ENCODE data around the gene PRCD. TPM values are rescaled to one million over a fixed set of nuclear protein-coding genes. Genes with fewer than 3 reads are reported as not detected.

PRCD gene
- total and polyA plus RNA-seq, 5 donors, result 6.1 to 11.6 (median 10.2) TPM

DNA sequence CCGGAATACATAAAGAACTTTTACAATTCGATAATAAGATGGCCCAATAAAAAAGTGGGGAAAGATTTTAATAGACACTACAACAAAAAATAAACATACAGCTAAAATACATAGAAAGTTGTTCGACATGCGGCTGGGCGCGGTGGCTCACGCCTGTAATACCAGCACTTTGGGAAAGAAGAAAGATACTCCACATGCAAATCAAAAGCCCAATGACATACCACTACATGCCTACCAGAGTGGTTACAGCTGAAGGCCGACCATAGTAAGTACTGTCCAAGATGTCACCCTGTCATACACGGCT, 9.3 kb downstream of the PRCD start:
- Histone ChIP-seq H3K4me1 (ENCODE audit: control insufficient read depth, insufficient read depth, low read length) (peaks cover 24% of the 10 kb centered on the region), H3K27ac (ENCODE audit: low read length) (no peak overlapping the region)
- WGBS, result 89% methylated on average over 9 of the region's 9 CpGs

DNA sequence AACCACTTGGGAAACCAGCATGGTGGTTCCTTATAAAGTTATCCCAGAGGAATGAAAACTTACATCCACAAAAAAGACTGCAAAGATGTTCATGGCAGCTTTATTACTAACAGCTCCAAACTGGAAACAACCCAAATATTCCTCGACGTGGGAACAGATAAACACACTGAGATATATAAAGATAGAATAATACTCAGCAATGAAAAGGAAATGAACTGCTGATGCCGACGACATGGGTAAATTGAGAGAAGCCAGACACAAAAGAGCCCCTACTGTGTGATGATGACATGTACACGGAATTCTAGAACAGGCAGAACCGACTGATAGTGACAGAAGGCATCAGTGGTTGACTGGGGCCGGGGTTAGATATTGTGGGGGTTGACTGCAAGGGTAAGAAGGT, 9.7 kb downstream of the PRCD start:
- H3K27me3 ChIP-seq (ENCODE audit: control insufficient read depth, insufficient read depth), result no peaks in the 10 kb centered on the region
- peaks cover 20% of the 10 kb centered on the region for H3K4me1 ChIP-seq (ENCODE audit: control insufficient read depth, insufficient read depth, low read length)
- DNase-seq (no peak), ATAC-seq (no peak)
- no peaks in the 10 kb centered on the region for H3K9me3 ChIP-seq (ENCODE audit: control insufficient read depth, low read length)
- no peak overlapping the region for H3K4me3 ChIP-seq (ENCODE audit: low read length)
- WGBS, result 69% methylated on average over 7 of the region's 7 CpGs
- intact Hi-C loops (cut with DNase I), result no loop called here
- no peak overlapping the region for H3K27ac ChIP-seq (ENCODE audit: low read length)

More for the DNA sequence above, 9.3 kb downstream of the PRCD start:
- Histone ChIP-seq H3K27me3 (ENCODE audit: control insufficient read depth, insufficient read depth) (no peaks in the 10 kb centered on the region), H3K4me3 (ENCODE audit: low read length) (no peak overlapping the region), H3K9me3 (ENCODE audit: control insufficient read depth, low read length) (no peaks in the 10 kb centered on the region)
- peak in 1 of 3 donors; percentile 14 for DNase-seq
- no peak for ATAC-seq
- intact Hi-C loops (cut with DNase I), result no loop called here

DNA sequence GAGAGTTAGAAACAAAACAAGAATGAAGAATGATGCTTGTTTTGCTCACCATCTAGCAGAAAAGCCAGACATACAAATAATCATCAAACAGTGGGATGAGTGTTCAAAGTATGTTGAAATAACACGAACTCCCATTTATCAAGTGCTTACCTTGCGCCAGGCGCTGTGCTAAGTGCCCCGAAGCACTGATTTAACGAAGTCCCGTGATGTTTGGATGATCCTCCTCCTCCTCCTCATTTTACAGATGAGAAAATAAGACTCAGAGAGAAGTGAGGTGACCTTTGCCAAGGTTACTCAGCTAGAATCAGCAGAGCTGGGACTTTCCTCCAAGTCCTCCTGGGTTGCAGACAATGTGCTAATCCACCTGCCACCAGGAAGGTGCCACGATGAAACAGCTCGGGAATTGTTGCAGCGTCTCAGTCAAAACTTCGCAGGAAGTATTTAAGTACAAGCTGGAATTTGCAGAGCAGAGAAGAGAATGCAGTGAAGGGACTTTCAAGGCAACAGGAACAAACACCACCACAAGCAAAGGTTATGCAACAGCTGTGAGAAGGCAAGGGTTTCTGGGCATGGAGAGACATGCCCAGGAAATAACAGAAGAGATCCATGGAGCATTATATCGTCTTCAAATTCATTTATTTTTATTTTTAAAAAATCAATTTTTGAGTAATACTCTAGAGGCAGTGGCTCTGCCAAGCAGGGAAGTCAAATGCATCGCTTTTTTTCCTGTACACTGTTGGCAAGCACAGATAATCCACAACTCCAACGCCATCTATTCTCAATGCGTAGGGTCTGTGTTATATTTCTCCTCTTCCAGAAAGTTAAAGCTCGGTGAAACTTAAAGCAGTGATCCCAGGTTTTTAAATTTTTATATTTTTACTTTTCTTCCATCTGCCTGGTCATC, 11.1 kb downstream of the PRCD start:
- no peak for ATAC-seq
- H3K9me3 ChIP-seq (ENCODE audit: control insufficient read depth, low read length), result no peaks in the 10 kb centered on the region
- intact Hi-C loops (cut with DNase I), result loop anchor here in 1 of 4 donors (10.0 kb wide), 1 partner anchor 164 kb away; the partner anchor contains the start of gene MXRA7

GRCh38 chr17:76551685-76552084, 11.8 kb downstream of the PRCD start:
- H3K27me3 ChIP-seq (ENCODE audit: control insufficient read depth, insufficient read depth), result no peaks in the 10 kb centered on the region
- no peaks in the 10 kb centered on the region for H3K9me3 ChIP-seq (ENCODE audit: control insufficient read depth, low read length)
- H3K27ac ChIP-seq (ENCODE audit: low read length), result no peak overlapping the region
- peaks cover 12% of the 10 kb centered on the region for H3K4me1 ChIP-seq (ENCODE audit: control insufficient read depth, insufficient read depth, low read length)
- whole genome bisulfite sequencing, result 89% methylated on average over 4 of the region's 4 CpGs
- ATAC-seq (no peak), DNase-seq (no peak)
- intact Hi-C loops (cut with DNase I), result loop anchor here in 1 of 4 donors (10.0 kb wide), 1 partner anchor 163 kb away; the partner anchor contains the start of gene MXRA7
- H3K4me3 ChIP-seq (ENCODE audit: low read length), result no peak overlapping the region

More for the DNA sequence above, 11.1 kb downstream of the PRCD start:
- Histone ChIP-seq H3K4me1 (ENCODE audit: control insufficient read depth, insufficient read depth, low read length) (peaks cover 11% of the 10 kb centered on the region), H3K4me3 (ENCODE audit: low read length) (no peak overlapping the region), H3K27me3 (ENCODE audit: control insufficient read depth, insufficient read depth) (no peaks in the 10 kb centered on the region), H3K27ac (ENCODE audit: low read length) (no peak overlapping the region)
- DNase-seq, result no peak
- 67% methylated on average over 15 of the region's 15 CpGs for WGBS

DNA sequence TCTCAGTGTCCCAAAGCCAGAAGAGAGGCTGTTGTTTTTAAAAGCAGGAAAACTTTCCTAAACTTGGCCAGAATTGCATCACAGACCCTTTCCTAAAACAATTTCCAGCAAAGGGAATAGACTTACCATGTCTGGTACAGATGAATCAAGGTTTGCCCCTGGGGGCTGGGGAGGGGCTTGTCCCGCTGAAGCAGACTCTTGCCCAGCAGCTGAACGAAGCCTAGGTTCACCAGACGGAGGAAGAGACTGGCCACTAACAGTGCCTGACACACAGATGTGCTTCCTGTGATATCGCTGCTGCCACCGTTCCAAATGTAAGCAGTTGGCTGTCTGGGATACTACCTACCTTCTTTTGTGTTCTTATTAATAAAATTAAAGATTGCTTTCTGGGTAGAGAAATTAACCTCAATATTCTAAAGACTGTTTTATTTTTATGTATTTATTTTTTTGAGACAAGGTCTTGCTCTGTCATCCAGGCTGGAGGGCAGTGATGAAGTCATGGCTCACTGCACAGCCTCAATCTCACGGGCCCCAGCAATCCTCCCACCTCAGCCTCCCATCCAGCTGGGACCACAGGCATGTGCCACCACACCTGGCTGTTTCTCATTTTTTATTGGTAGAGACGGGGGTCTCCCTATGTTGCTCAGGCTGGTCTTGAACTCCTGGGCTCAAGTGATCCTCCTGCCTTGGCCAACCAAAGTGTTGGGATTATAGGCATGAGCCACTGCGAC, 13.5 kb downstream of the PRCD start:
- Histone ChIP-seq H3K9me3 (ENCODE audit: control insufficient read depth, low read length) (no peaks in the 10 kb centered on the region), H3K27me3 (ENCODE audit: control insufficient read depth, insufficient read depth) (no peaks in the 10 kb centered on the region), H3K4me1 (ENCODE audit: control insufficient read depth, insufficient read depth, low read length) (peaks cover 6% of the 10 kb centered on the region), H3K4me3 (ENCODE audit: low read length) (no peak overlapping the region), H3K27ac (ENCODE audit: low read length) (peak overlapping the region; percentile 54)
- intact Hi-C loops (cut with DNase I), result loop anchor here in 1 of 4 donors (10.0 kb wide), 1 partner anchor 161 kb away; the partner anchor contains the start of gene MXRA7
- 78% methylated on average over 8 of the region's 8 CpGs for WGBS
- no peak for ATAC-seq
- no peak for DNase-seq

DNA sequence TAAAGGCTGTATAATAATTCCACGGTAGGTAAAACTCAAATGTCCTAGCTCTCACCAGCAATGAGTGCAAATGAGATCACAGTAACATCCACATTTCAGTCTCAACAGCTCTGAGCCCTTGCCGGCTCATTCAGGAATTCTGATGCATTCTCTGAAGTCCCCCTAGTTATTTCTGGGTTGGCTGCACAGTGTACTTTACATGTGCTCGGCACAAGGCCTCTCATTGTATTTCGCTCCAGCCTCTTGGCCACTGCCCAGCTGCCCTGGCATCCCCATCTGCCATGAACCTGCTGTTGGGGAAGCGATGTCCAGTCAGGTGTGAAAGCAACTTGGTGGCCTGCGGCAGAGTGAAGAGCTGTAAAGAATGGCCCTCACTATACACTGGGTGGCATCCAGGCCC, 14.3 kb downstream of the PRCD start:
- Histone ChIP-seq H3K4me1 (ENCODE audit: control insufficient read depth, insufficient read depth, low read length) (peaks cover 6% of the 10 kb centered on the region), H3K4me3 (ENCODE audit: low read length) (no peak overlapping the region), H3K27ac (ENCODE audit: low read length) (peak overlapping the region; percentile 65), H3K27me3 (ENCODE audit: control insufficient read depth, insufficient read depth) (no peaks in the 10 kb centered on the region), H3K9me3 (ENCODE audit: control insufficient read depth, low read length) (no peaks in the 10 kb centered on the region)
- WGBS, result 49% methylated on average over 6 of the region's 6 CpGs
- intact Hi-C loops (cut with DNase I), result loop anchor here in 1 of 4 donors (10.0 kb wide), 1 partner anchor 161 kb away; the partner anchor contains the start of gene MXRA7
- ATAC-seq (peak in 1 of 2 donors; percentile 11), DNase-seq (peak in 2 of 3 donors; percentile 71 to 75)

DNA sequence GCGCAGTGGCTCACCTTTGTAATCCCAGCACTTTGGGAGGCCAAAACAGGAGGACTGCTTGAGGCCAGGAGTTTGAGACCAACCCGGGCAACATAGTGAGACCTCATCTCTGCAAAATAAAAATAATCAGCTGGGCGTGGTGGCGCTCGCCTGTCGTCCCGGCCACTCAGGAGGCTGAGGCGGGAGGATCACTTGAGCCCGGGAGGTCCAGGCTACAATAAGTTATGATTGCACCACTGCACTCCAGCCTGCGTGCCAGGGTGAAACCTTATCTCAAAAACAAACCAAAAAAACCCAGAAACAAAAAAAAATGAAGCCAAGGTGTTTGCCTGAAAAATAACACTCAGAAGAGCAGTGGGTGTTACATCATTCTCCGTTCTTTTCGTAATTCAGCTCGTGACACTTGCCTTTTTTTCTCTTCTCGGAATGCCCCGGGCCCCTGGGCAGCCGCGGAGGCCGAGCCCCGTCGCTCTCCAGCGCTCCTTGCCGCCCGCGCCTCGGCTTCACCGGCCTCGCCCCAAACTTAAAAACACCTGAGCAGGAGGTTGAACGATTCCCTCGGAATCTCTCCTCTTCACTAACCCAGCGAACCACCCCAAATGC, 17.0 kb downstream of the PRCD start:
- Histone ChIP-seq H3K4me1 (ENCODE audit: control insufficient read depth, insufficient read depth, low read length) (peaks cover 2% of the 10 kb centered on the region), H3K4me3 (ENCODE audit: low read length) (peak overlapping the region; percentile 80), H3K27me3 (ENCODE audit: control insufficient read depth, insufficient read depth) (no peaks in the 10 kb centered on the region), H3K9me3 (ENCODE audit: control insufficient read depth, low read length) (no peaks in the 10 kb centered on the region), H3K27ac (ENCODE audit: low read length) (peak overlapping the region; percentile 92)
- ATAC-seq, result peak; percentile 20 to 28
- WGBS, result 40% methylated on average over 30 of the region's 30 CpGs
- DNase-seq, result peak in 2 of 3 donors; percentile 68
- intact Hi-C loops (cut with DNase I), result loop anchor here in 2 of 4 donors (5.0 to 10.0 kb wide), 4 partner anchors 35 to 158 kb away; partner anchors contain the start of gene MXRA7 (in 1 of the 2)

DNA sequence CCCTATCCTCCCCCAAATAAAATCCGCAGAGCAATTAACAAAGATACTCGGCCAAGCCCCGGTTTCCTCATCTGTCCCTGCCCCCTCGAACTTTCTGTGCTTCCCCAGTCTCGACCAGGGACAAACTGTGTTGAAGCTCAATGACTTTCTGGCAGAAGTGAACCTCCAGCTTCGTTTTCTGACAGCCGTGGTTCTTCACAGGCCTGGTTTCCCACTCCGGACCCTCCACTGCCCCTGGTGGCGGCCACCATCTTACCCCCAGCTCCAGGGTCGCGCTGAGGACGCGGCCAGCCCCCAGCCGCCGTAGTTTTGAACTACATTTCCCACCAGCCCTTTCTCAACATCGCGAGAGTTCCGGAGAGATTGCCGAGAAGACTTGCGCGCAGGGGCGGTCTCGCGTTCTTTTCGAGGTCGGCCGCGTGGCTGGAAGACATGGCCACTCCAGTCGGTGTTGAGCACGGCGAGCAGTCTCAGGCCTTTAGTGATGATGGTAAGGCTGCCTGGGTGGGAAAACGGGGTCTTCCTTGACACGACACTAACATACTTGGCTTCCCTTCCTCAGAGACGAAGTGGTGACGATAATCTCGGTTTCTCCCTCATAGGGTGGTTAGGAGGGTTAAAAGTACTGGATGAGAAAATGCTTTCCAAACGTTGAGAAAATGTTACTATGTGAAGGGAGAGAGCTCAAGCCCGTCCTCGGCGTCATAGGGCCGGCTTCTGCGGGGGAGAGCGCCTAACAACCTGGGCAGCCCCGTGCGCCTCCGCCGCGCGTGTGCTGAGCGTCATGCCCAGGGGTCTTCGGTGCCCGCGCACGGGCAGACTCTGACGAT, 17.7 kb downstream of the PRCD start:
- ATAC-seq (peak; percentile 93 to 94), DNase-seq (peak; percentile 95 to 97 (median 97))
- H3K4me3 ChIP-seq (ENCODE audit: low read length), result peak overlapping the region; percentile 80
- intact Hi-C loops (cut with DNase I), result loop anchor here in 2 of 4 donors (5.0 to 10.0 kb wide), 4 partner anchors 35 to 157 kb away; partner anchors contain the start of gene MXRA7 (in 1 of the 2)
- no peaks in the 10 kb centered on the region for H3K27me3 ChIP-seq (ENCODE audit: control insufficient read depth, insufficient read depth)
- WGBS, result under 1% methylated on average over 55 of the region's 55 CpGs
- peak overlapping the region; percentile 92 for H3K27ac ChIP-seq (ENCODE audit: low read length)
- H3K4me1 ChIP-seq (ENCODE audit: control insufficient read depth, insufficient read depth, low read length), result peaks cover 2% of the 10 kb centered on the region
- no peaks in the 10 kb centered on the region for H3K9me3 ChIP-seq (ENCODE audit: control insufficient read depth, low read length)

DNA sequence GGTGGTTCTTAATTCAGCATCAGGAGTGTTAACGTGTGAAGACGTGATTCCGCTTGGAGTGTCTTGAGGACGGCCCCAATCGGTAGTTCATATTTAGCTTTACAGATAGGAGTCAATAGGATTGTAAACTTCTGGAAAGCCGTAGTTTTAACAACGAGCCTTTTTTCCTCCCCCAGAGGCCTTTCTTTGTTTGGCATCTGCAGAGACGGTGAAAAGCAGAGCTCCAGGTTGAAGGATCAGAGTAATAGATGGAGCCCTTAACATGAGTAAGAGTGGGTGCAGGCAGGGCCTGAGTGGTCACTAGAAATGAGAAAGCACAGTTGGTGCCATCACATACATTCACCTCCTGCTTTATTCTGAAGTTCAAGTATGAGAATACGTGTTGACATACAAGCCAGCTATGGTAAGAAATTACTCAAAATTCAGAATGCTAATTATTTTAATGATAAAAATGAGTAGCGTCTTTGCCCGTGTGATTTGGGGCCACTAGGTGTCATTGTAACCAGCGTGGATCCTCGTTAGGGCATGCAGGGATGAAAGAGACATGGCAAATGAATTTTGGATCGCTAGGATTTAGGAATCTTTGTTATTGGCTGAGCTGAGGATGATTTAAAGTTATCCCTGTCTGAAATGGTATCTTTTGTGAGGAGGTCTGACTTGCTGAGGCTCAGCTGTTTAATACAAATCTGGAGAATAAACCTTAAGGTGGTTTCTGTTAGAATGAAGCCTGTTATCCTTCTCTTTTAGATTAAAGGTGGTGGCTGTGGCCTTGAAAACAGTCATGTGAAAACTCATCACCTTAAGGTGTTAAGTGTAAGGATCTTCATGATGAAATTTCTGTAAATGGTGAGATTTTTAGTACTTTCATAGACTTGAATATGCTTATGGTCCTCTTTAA, 18.6 kb downstream of the PRCD start:
- Histone ChIP-seq H3K4me3 (ENCODE audit: low read length) (peak overlapping the region; percentile 80), H3K27ac (ENCODE audit: low read length) (peak overlapping the region; percentile 90), H3K27me3 (ENCODE audit: control insufficient read depth, insufficient read depth) (no peaks in the 10 kb centered on the region), H3K4me1 (ENCODE audit: control insufficient read depth, insufficient read depth, low read length) (peaks cover 2% of the 10 kb centered on the region), H3K9me3 (ENCODE audit: control insufficient read depth, low read length) (no peaks in the 10 kb centered on the region)
- ATAC-seq (peak in 1 of 2 donors; percentile 47), DNase-seq (no peak)
- WGBS, result under 1% methylated on average over 14 of the region's 14 CpGs
- intact Hi-C loops (cut with DNase I), result loop anchor here in 2 of 4 donors (5.0 to 10.0 kb wide), 4 partner anchors 36 to 156 kb away; partner anchors contain the start of gene MXRA7 (in 1 of the 2)
